SK-N-MC (cell line): ENCODE data around the gene PPP2R3A.

Source experiments
- DNase-seq: peaks from one replicate; pipeline ENCODE4 v3.0.0-alpha.2; 2011; ENCODE audit warnings: low read depth, low spot score
- H3K27ac ChIP-seq: fragments of 200-600 bp; sonication (generic); 2 replicates; pipeline ENCODE4 v1.5.1; 2016; ENCODE audit warnings: mixed run types
- H3K36me3 ChIP-seq: fragments of 200-600 bp; sonication (generic); 2 replicates; pipeline ENCODE4 v1.6.1; 2017; ENCODE audit warnings: antibody characterized with exemption, low read length, mixed read lengths; ENCODE audit not compliant: insufficient read depth
- H3K4me3 ChIP-seq: fragments of 200-600 bp; sonication (generic); 2 replicates; pipeline ENCODE4 v1.5.1; 2016
- H3K9ac ChIP-seq: fragments of 200-600 bp; sonication (generic); 2 replicates; pipeline ENCODE4 v1.8.0; 2017; ENCODE audit warnings: mixed run types, mixed read lengths; ENCODE audit not compliant: insufficient read length
- H3K9me3 ChIP-seq: fragments of 200-600 bp; sonication (generic); 2 replicates; pipeline ENCODE4 v1.6.1; 2017; ENCODE audit warnings: low read depth, mild to moderate bottlenecking, antibody characterized with exemption, low read length, moderate library complexity, mixed read lengths
- EZH2 ChIP-seq: fragments of 200-600 bp; sonication (generic); IDR thresholded peaks from one replicate; pipeline ENCODE4 v1.6.1; 2017; ENCODE audit warnings: antibody characterized with exemption
- FOXP2 ChIP-seq: optimal IDR thresholded peaks from 2 replicates; pipeline ENCODE3; 2011; ENCODE audit warnings: mild to moderate bottlenecking, moderate library complexity; ENCODE audit not compliant: insufficient read depth; ENCODE audit errors: extremely low read length, control extremely low read depth
- POLR2AphosphoS5 ChIP-seq: IDR thresholded peaks from 2 replicates; pipeline ENCODE4 v1.6.1; 2012; ENCODE audit warnings: mild to moderate bottlenecking, low read depth, low read length, borderline replicate concordance

Gene PPP2R3A

DNA sequence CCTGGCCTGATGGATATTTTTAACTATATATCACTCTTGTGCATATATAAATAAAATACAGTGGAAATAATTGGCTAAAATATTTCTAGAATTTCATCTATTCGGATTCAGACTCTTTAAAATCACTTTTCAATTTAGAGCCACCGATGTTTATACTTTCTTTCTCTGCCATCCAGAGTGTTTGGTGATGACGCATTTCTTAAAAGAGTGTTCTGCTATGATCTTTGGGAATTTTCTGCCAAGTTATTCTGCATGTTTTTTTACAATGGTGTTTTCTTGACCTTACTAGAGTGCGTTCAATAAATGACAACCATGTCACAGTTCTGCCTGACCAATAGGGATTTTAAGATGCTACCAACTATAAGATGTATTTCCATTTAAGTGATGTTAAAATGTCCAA lies 30.2 kb downstream of the PPP2R3A start:
- Histone ChIP-seq H3K36me3 (no peaks in the 10 kb centered on the region), H3K27ac (no peak overlapping the region), H3K4me3 (no peak overlapping the region), H3K9ac (no peak overlapping the region), H3K9me3 (no peaks in the 10 kb centered on the region)
- TF ChIP-seq POLR2AphosphoS5 (no peak), FOXP2 (no peak), EZH2 (no peak)
- DNase-seq, result no peak

GRCh38 chr3:135997554-135998320 lies 32.2 kb downstream of the PPP2R3A start:
- H3K9me3 ChIP-seq, result no peaks in the 10 kb centered on the region
- no peak overlapping the region for H3K27ac ChIP-seq
- H3K9ac ChIP-seq, result no peak overlapping the region
- TF ChIP-seq POLR2AphosphoS5 (no peak), EZH2 (no peak), FOXP2 (no peak)
- no peak overlapping the region for H3K4me3 ChIP-seq
- H3K36me3 ChIP-seq, result no peaks in the 10 kb centered on the region
- DNase-seq, result no peak

GRCh38 chr3:136008221-136008620 lies 42.7 kb downstream of the PPP2R3A start:
- H3K4me3 ChIP-seq, result no peak overlapping the region
- no peaks in the 10 kb centered on the region for H3K36me3 ChIP-seq
- H3K9me3 ChIP-seq, result no peaks in the 10 kb centered on the region
- no peak for DNase-seq
- H3K9ac ChIP-seq, result no peak overlapping the region
- no peak overlapping the region for H3K27ac ChIP-seq
- TF ChIP-seq FOXP2 (no peak), POLR2AphosphoS5 (no peak), EZH2 (no peak)

DNA sequence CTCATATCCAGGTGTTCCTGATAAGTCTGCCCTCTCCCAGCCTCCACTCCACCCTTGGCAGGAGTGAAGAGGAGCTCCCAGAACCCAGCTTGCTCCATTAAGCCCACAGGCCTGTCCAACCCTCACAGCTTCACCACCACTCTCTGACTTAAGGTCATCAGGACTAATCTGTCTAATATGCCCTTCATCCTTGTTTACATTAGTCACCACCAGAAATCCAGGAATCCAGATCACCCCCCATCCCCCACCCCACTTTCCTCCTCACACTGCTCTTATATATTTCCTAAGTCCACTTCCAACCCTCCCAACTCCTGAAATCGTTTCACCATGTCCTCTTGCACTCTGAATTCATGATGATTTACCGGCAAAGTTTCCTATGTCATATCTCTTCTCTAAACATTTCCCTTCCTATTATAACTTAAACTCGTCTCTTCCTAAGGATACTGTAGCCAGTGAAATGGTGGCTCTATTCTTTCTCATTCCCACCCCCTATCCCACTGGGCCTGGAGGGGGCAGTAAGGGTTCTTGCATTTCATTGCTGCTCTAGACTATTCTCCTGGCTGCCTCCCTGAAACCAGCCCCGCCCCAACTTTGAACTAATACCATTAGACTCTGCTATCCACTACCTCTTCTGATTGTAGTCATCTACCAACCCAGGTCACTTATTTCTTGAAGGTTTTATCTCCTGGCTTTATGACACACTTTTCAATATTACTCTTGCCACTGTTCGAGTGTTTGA lies 43.4 kb downstream of the PPP2R3A start:
- no peak overlapping the region for H3K9ac ChIP-seq

GRCh38 chr3:136018876-136019275 lies 53.3 kb downstream of the PPP2R3A start:
- TF ChIP-seq FOXP2, result no peak
- TF ChIP-seq POLR2AphosphoS5, result no peak
- no peak for TF ChIP-seq EZH2

More for the DNA sequence above, 43.4 kb downstream of the PPP2R3A start:
- Histone ChIP-seq H3K4me3 (no peak overlapping the region), H3K27ac (no peak overlapping the region), H3K9me3 (no peaks in the 10 kb centered on the region), H3K36me3 (no peaks in the 10 kb centered on the region)
- DNase-seq, result no peak
- TF ChIP-seq FOXP2 (no peak), EZH2 (no peak), POLR2AphosphoS5 (no peak)

DNA sequence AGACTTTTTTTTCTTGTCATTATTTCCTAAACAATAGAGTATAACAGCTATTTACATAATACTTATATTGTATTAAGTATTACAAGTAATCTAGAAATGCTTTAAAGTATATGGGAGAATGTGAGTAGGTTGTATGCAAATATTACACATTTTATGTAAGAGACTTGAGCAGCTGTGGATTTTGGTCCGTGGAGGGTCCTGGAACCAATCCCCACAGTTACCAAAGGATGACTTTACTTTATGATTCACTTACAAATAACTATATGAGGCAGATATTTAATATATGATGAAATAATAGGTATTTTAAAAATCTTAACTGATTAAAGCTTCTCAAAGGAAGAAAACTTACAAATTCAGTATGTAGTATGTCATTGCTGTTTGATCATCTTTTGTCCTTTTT lies 56.3 kb downstream of the PPP2R3A start:
- Histone ChIP-seq H3K27ac (no peak overlapping the region), H3K4me3 (no peak overlapping the region), H3K9me3 (no peaks in the 10 kb centered on the region), H3K9ac (no peak overlapping the region), H3K36me3 (no peaks in the 10 kb centered on the region)
- no peak for TF ChIP-seq EZH2
- no peak for TF ChIP-seq POLR2AphosphoS5
- TF ChIP-seq FOXP2, result no peak
- no peak for DNase-seq

More at GRCh38 chr3:136018876-136019275, 53.3 kb downstream of the PPP2R3A start:
- no peak overlapping the region for H3K27ac ChIP-seq
- no peaks in the 10 kb centered on the region for H3K9me3 ChIP-seq
- no peak overlapping the region for H3K4me3 ChIP-seq
- no peak for DNase-seq
- no peaks in the 10 kb centered on the region for H3K36me3 ChIP-seq
- no peak overlapping the region for H3K9ac ChIP-seq

- H3K36me3 ChIP-seq, result no peaks in the 10 kb centered on the region
- no peak overlapping the region for H3K27ac ChIP-seq
- H3K9ac ChIP-seq, result no peak overlapping the region
- no peak for TF ChIP-seq EZH2
- TF ChIP-seq POLR2AphosphoS5, result no peak
- no peak for TF ChIP-seq FOXP2
- no peak for DNase-seq
- H3K4me3 ChIP-seq, result no peak overlapping the region
- no peaks in the 10 kb centered on the region for H3K9me3 ChIP-seq
Measured at GRCh38 chr3:136022529-136023263, 57.2 kb downstream of the PPP2R3A start.

- Histone ChIP-seq H3K36me3 (no peaks in the 10 kb centered on the region), H3K27ac (no peak overlapping the region), H3K9me3 (no peaks in the 10 kb centered on the region), H3K4me3 (no peak overlapping the region), H3K9ac (no peak overlapping the region)
- no peak for TF ChIP-seq FOXP2
- TF ChIP-seq POLR2AphosphoS5, result no peak
- TF ChIP-seq EZH2, result no peak
- DNase-seq, result no peak
Measured at GRCh38 chr3:136023264-136023978, 57.9 kb downstream of the PPP2R3A start.
